WTC11 (cell line): ENCODE data around the gene ABHD1. TPM values are rescaled to one million over a fixed set of nuclear protein-coding genes. Genes with fewer than 3 reads are reported as not detected.

Source experiments
- ATAC-seq: fragments of 200-7000 bp; cut with Tn5 transposase; 2 replicates; pipeline ENCODE4 v1.10.0; 2021; ENCODE audit warnings: mild to moderate bottlenecking, moderate library complexity
- CTCF ChIA-PET: fragments of 300-600 bp; sonication (Branson Sonifier 250); formaldehyde crosslinking; loops from one replicate; lab custom pipeline; 2021; ENCODE audit warnings: antibody characterized with exemption; lab: Charles Lee
- POLR2A ChIA-PET: fragments of 350-600 bp; sonication (Branson Sonifier 250); formaldehyde crosslinking; loops from one replicate; lab custom pipeline; 2021; ENCODE audit warnings: antibody characterized with exemption; lab: Charles Lee
- DNase-seq: peaks from one replicate; pipeline ENCODE4 v3.0.0; 2021; ENCODE audit warnings: low spot score
- H3K27ac Mint-ChIP-seq: 2 replicates; pipeline ENCODE4 v1.8.0; 2021; ENCODE audit warnings: mixed read lengths
- H3K27me3 Mint-ChIP-seq: 2 replicates; pipeline ENCODE4 v1.8.0; 2021; ENCODE audit warnings: low read depth, mild to moderate bottlenecking, moderate library complexity, mixed read lengths
- H3K36me3 Mint-ChIP-seq: 2 replicates; pipeline ENCODE4 v1.8.0; 2021; ENCODE audit warnings: mixed read lengths
- H3K4me1 Mint-ChIP-seq: 2 replicates; pipeline ENCODE4 v1.8.0; 2022; ENCODE audit warnings: mixed read lengths
- H3K4me3 Mint-ChIP-seq: 2 replicates; pipeline ENCODE4 v1.8.0; 2021; ENCODE audit warnings: mild to moderate bottlenecking, moderate library complexity, mixed read lengths
- H3K9me3 Mint-ChIP-seq: 2 replicates; pipeline ENCODE4 v1.8.0; 2021; ENCODE audit warnings: mixed read lengths
- ARID4B ChIP-seq: sonication (generic); formaldehyde crosslinking; IDR thresholded peaks from 2 replicates; pipeline ENCODE4 v1.8.0; 2023; ENCODE audit warnings: missing genetic modification reagents, mild to moderate bottlenecking, borderline replicate concordance
- CBFB ChIP-seq: sonication (generic); formaldehyde crosslinking; IDR thresholded peaks from 2 replicates; pipeline ENCODE4 v1.8.1; 2022; ENCODE audit warnings: mild to moderate bottlenecking, low read depth, missing genetic modification reagents
- ESRRA ChIP-seq: sonication (generic); formaldehyde crosslinking; IDR thresholded peaks from 2 replicates; pipeline ENCODE4 v1.8.1; 2022; ENCODE audit warnings: mild to moderate bottlenecking, missing genetic modification reagents, borderline replicate concordance
- FOXP4 ChIP-seq: sonication (generic); formaldehyde crosslinking; IDR thresholded peaks from 2 replicates; pipeline ENCODE4 v1.8.0; 2022; ENCODE audit warnings: mild to moderate bottlenecking, missing genetic modification reagents
- HMGA2 ChIP-seq: fragments of 250-450 bp; sonication (Bioruptor Pico); IDR thresholded peaks from 2 replicates; pipeline ENCODE4 v1.4.0; 2021; ENCODE audit warnings: mild to moderate bottlenecking, moderate library complexity
- HMGXB4 ChIP-seq: sonication (generic); formaldehyde crosslinking; IDR thresholded peaks from 2 replicates; pipeline ENCODE4 v1.8.1; 2023; ENCODE audit warnings: mild to moderate bottlenecking, moderate library complexity, missing genetic modification reagents
- MLX ChIP-seq: sonication (generic); formaldehyde crosslinking; IDR thresholded peaks from 2 replicates; pipeline ENCODE4 v1.8.1; 2023; ENCODE audit warnings: mild to moderate bottlenecking, missing genetic modification reagents, moderate library complexity
- NFYB ChIP-seq: sonication (generic); formaldehyde crosslinking; conservative IDR thresholded peaks from 2 replicates; pipeline ENCODE4 v1.8.0; 2022; ENCODE audit warnings: low read depth, missing genetic modification reagents
- PRRX2 ChIP-seq: fragments of 250-450 bp; sonication (Bioruptor Pico); IDR thresholded peaks from 2 replicates; pipeline ENCODE4 v1.8.0; 2021; ENCODE audit warnings: mild to moderate bottlenecking
- RELA ChIP-seq: sonication (generic); formaldehyde crosslinking; IDR thresholded peaks from 2 replicates; pipeline ENCODE4 v1.8.1; 2022; ENCODE audit warnings: missing genetic modification reagents, mild to moderate bottlenecking, borderline replicate concordance
- SP1 ChIP-seq: sonication (generic); formaldehyde crosslinking; conservative IDR thresholded peaks from 2 replicates; pipeline ENCODE4 v1.8.1; 2022; ENCODE audit warnings: missing genetic modification reagents
- TCF7 ChIP-seq: sonication (generic); formaldehyde crosslinking; IDR thresholded peaks from 2 replicates; pipeline ENCODE4 v1.8.0; 2022; ENCODE audit warnings: mild to moderate bottlenecking, low read depth, missing genetic modification reagents, moderate library complexity
- TEAD1 ChIP-seq: sonication (generic); formaldehyde crosslinking; IDR thresholded peaks from 2 replicates; pipeline ENCODE4 v1.8.0; 2022; ENCODE audit warnings: mild to moderate bottlenecking, missing genetic modification reagents
- USF1 ChIP-seq: sonication (generic); formaldehyde crosslinking; IDR thresholded peaks from 2 replicates; pipeline ENCODE4 v1.8.0; 2022; ENCODE audit warnings: mild to moderate bottlenecking, missing genetic modification reagents
- ZMAT4 ChIP-seq: fragments of 250-450 bp; sonication (Bioruptor Pico); IDR thresholded peaks from 2 replicates; pipeline ENCODE4 v1.9.0; 2021; ENCODE audit warnings: mild to moderate bottlenecking
- ZNF232 ChIP-seq: sonication (generic); formaldehyde crosslinking; IDR thresholded peaks from 2 replicates; pipeline ENCODE4 v1.8.0; 2022; ENCODE audit warnings: mild to moderate bottlenecking, missing genetic modification reagents
- ZNF317 ChIP-seq: sonication (generic); formaldehyde crosslinking; IDR thresholded peaks from 2 replicates; pipeline ENCODE4 v1.8.1; 2023; ENCODE audit warnings: low read depth, mild to moderate bottlenecking, moderate library complexity, missing genetic modification reagents, borderline replicate concordance
- ZNF396 ChIP-seq: fragments of 250-450 bp; sonication (Bioruptor Pico); IDR thresholded peaks from 2 replicates; pipeline ENCODE4 v1.8.0; 2021; ENCODE audit warnings: mild to moderate bottlenecking, moderate library complexity, borderline replicate concordance
- total RNA-seq: library from RNA; stranded (reverse); gene quantifications from 3 replicates; pipeline ENCODE4 v1.2.3, GENCODE V29; 2021

ABHD1 gene
- total RNA-seq, 1 experiment from 2014 or later, result 0.31 TPM

- Mint-ChIP-seq H3K4me1 (peaks cover 14% of the 10 kb centered on the region), H3K27me3 (peaks cover 9% of the 10 kb centered on the region), H3K36me3 (no peaks in the 10 kb centered on the region), H3K27ac (no peak overlapping the region), H3K9me3 (no peaks in the 10 kb centered on the region), H3K4me3 (no peak overlapping the region)
- ChIA-PET CTCF (interaction anchor here (1.3 kb wide), 1 partner anchor 99 kb away, joined by 4 read pairs; no protein-coding TSS in a partner anchor), POLR2A (no interaction called here)
- TF ChIP-seq FOXP4, result no peak
- TF ChIP-seq RELA (CRISPR knock-in tag), result no peak
- TF ChIP-seq ZNF232 (CRISPR knock-in tag), result no peak
- TF ChIP-seq TCF7, result no peak
- no peak for TF ChIP-seq ZMAT4
- no peak for TF ChIP-seq ARID4B
- TF ChIP-seq USF1 (CRISPR knock-in tag), result no peak
- TF ChIP-seq SP1, result no peak
- no peak for TF ChIP-seq ZNF317 (CRISPR knock-in tag)
- no peak for TF ChIP-seq ESRRA (CRISPR knock-in tag)
- no peak for TF ChIP-seq HMGXB4
- TF ChIP-seq NFYB (CRISPR knock-in tag), result no peak
- no peak for TF ChIP-seq PRRX2 (CRISPR knock-in tag)
- no peak for TF ChIP-seq MLX (CRISPR knock-in tag)
- no peak for TF ChIP-seq CBFB (CRISPR knock-in tag)
- no peak for TF ChIP-seq ZNF396 (CRISPR knock-in tag)
- TF ChIP-seq TEAD1, result no peak
- TF ChIP-seq HMGA2 (CRISPR knock-in tag), result no peak
- no peak for DNase-seq
- no peak for ATAC-seq
These were observed 31.6 kb upstream of the ABHD1 start for GRCh38 chr2:27091746-27092695.
